OCI-LY1 (cell line): ENCODE results near the gene ITGAX.

Experiments
- H2AFZ ChIP-seq: fragments of 200-600 bp; sonication (generic), shearing (Covaris generic); 2 replicates; pipeline ENCODE4 v1.6.0; 2014; ENCODE audit warnings: antibody characterized with exemption, mild to moderate bottlenecking, low read length
- H3F3A ChIP-seq: fragments of 200-600 bp; sonication (generic), shearing (Covaris generic); 2 replicates; pipeline ENCODE4 v1.6.0; 2014; ENCODE audit warnings: mild to moderate bottlenecking, antibody characterized with exemption, low read length, moderate library complexity; ENCODE audit not compliant: insufficient read depth
- H3K27ac ChIP-seq: fragments of 200-600 bp; sonication (generic); 2 replicates; pipeline ENCODE4 v1.5.1; 2014; ENCODE audit warnings: low read length, mixed run types, mild to moderate bottlenecking, low read depth; ENCODE audit not compliant: poor library complexity, severe bottlenecking
- H3K27me3 ChIP-seq: fragments of 200-600 bp; sonication (generic); 2 replicates; pipeline ENCODE4 v1.6.0; 2014; ENCODE audit warnings: antibody characterized with exemption, mild to moderate bottlenecking, low read length, moderate library complexity; ENCODE audit not compliant: insufficient read depth
- H3K36me3 ChIP-seq: fragments of 200-600 bp; sonication (generic); 2 replicates; pipeline ENCODE4 v1.6.1; 2014; ENCODE audit warnings: mild to moderate bottlenecking, antibody characterized with exemption, low read length, moderate library complexity, mixed read lengths; ENCODE audit not compliant: insufficient read depth
- H3K4me1 ChIP-seq: fragments of 200-600 bp; sonication (generic); 2 replicates; pipeline ENCODE4 v1.5.1; 2014; ENCODE audit warnings: mild to moderate bottlenecking, low read length, moderate library complexity; ENCODE audit not compliant: insufficient read depth, severe bottlenecking
- H3K4me2 ChIP-seq: fragments of 200-600 bp; sonication (generic), shearing (Covaris generic); 2 replicates; pipeline ENCODE4 v1.6.1; 2014; ENCODE audit warnings: low read length
- H3K4me3 ChIP-seq: fragments of 200-600 bp; sonication (generic); 2 replicates; pipeline ENCODE4 v1.5.1; 2014; ENCODE audit warnings: low read length, low read depth, mild to moderate bottlenecking, mixed read lengths; ENCODE audit not compliant: poor library complexity, severe bottlenecking
- H3K79me2 ChIP-seq: fragments of 200-600 bp; shearing (Covaris generic); 2 replicates; pipeline ENCODE4 v1.6.1; 2016; ENCODE audit warnings: mixed run types, low read length, mixed read lengths; ENCODE audit not compliant: insufficient read depth
- H3K9ac ChIP-seq: fragments of 200-600 bp; sonication (generic), shearing (Covaris generic); 2 replicates; pipeline ENCODE4 v1.6.1; 2014; ENCODE audit warnings: mild to moderate bottlenecking, low read length, mixed read lengths
- H3K9me2 ChIP-seq: fragments of 200-600 bp; sonication (generic), shearing (Covaris generic); 2 replicates; pipeline ENCODE4 v1.6.1; 2014; ENCODE audit warnings: low read depth, mild to moderate bottlenecking, low read length, mixed read lengths
- H3K9me3 ChIP-seq: fragments of 200-600 bp; shearing (Covaris generic); 2 replicates; pipeline ENCODE4 v1.6.1; 2014; ENCODE audit warnings: low read length, mixed read lengths
- H4K20me1 ChIP-seq: fragments of 200-600 bp; sonication (generic), shearing (Covaris generic); 2 replicates; pipeline ENCODE4 v1.6.0; 2016; ENCODE audit warnings: mild to moderate bottlenecking, low read length; ENCODE audit not compliant: insufficient read depth
- EZH2 ChIP-seq: fragments of 200-600 bp; sonication (generic), shearing (Covaris generic); IDR thresholded peaks from 2 replicates; pipeline ENCODE4 v1.8.0; 2017; ENCODE audit warnings: borderline replicate concordance, mixed run types, mild to moderate bottlenecking, antibody characterized with exemption, low read length, moderate library complexity, mixed read lengths
- TF ChIP-seq, protein P1 (sequence below): fragments of 200-600 bp; sonication (generic), shearing (Covaris generic); IDR thresholded peaks from 2 replicates; pipeline ENCODE4 v1.5.1; 2017; ENCODE audit warnings: mild to moderate bottlenecking, antibody characterized with exemption, low read length, moderate library complexity, mixed read lengths

Gene ITGAX

DNA sequence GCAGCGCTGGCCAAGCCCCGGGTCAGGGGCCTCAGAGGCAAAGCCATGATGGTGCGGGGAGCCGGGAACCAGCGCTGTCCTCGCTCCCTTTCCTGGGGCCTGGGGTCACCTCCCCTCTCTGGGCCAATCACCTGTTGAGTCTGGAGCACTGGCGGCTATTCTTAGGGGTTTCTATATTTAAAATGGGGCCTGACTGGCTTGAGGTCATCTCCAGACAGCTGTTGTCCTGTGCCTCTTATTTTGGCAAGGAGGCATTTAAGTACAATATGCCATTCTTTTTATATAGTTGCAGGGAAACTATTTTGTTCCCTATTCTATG lies 73.3 kb downstream of the ITGAX start, which contains the start of gene COX6A2:
Gene COX6A2 (minus strand): TSS at position 82 of the 319 bp plus-strand sequence. CDS start 35 bp downstream, at position 47.
- Histone ChIP-seq H3K9ac (no peak within 1 kb of the TSS), H3K4me1 (no peaks in the 10 kb centered on the region), H3K79me2 (no peaks in the 10 kb centered on the region), H3K36me3 (no peaks in the 10 kb centered on the region), H3K9me3 (no peaks in the 10 kb centered on the region), H4K20me1 (no peaks in the 10 kb centered on the region), H3K4me3 (no peak within 1 kb of the TSS), H2AFZ (no peak within 1 kb of the TSS), H3K27ac (no peak within 1 kb of the TSS), H3K4me2 (no peak within 1 kb of the TSS), H3K9me2 (no peaks in the 10 kb centered on the region), H3F3A (no peaks in the 10 kb centered on the region), H3K27me3 (no peaks in the 10 kb centered on the region)
- TF ChIP-seq EZH2 = no peak
- TF ChIP-seq, protein P1, sequence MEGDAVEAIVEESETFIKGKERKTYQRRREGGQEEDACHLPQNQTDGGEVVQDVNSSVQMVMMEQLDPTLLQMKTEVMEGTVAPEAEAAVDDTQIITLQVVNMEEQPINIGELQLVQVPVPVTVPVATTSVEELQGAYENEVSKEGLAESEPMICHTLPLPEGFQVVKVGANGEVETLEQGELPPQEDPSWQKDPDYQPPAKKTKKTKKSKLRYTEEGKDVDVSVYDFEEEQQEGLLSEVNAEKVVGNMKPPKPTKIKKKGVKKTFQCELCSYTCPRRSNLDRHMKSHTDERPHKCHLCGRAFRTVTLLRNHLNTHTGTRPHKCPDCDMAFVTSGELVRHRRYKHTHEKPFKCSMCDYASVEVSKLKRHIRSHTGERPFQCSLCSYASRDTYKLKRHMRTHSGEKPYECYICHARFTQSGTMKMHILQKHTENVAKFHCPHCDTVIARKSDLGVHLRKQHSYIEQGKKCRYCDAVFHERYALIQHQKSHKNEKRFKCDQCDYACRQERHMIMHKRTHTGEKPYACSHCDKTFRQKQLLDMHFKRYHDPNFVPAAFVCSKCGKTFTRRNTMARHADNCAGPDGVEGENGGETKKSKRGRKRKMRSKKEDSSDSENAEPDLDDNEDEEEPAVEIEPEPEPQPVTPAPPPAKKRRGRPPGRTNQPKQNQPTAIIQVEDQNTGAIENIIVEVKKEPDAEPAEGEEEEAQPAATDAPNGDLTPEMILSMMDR = no peak

DNA sequence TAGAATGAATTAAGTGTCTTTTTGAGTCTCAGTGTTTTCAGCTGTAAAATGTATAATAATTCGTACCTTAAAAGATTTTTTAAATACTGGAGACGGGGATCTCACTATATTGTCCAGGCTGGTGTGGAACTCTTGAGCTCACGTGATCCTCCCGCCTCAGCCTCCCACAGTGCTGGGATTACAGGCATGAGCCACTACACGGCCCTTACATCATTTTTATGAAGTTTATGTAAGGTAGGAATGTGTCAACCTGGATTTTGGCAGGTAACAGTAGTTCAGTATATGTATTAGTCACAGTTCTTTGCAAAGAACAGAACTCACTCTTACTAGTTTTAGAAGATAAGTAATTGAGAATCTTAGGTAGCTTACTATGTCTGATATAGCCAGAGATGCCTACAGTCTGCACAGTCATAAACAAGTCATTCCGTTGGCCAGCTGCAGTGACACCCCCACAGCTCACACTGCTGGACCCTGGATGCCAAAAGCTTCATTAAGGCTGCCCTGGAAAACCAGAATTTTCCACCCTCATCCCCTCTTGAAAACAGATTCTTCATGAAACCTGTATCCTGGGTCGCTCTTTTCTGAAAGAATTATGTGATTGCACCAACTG lies 73.8 kb downstream of the ITGAX start:
- Histone ChIP-seq H3K9me3 (no peaks in the 10 kb centered on the region), H4K20me1 (no peaks in the 10 kb centered on the region), H3K9ac (no peak overlapping the region), H3K27me3 (no peaks in the 10 kb centered on the region), H2AFZ (no peak overlapping the region), H3K4me1 (no peaks in the 10 kb centered on the region), H3K9me2 (no peaks in the 10 kb centered on the region), H3K27ac (no peak overlapping the region), H3K79me2 (no peaks in the 10 kb centered on the region), H3K36me3 (no peaks in the 10 kb centered on the region), H3K4me2 (no peak overlapping the region), H3K4me3 (no peak overlapping the region), H3F3A (no peaks in the 10 kb centered on the region)
- no peak for TF ChIP-seq EZH2
- TF ChIP-seq, protein P1 = no peak

DNA sequence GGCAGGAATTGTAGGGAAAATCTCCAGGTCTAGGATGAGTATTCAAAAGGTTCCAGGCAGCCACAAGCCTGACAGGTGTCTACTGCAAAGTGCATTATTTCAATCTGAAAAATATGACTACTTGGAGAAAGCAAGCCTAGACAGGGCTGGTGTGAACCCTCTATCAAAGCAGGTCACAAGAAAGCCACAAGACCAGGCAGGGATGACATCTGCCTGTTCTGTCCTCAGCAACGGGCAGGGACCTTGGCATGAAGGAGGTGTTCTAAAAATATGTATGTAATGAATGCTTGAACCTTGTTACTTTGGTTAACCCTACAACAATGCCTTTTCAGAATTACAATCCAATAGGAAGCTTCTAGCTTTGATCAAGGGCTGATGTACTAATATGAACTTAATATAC lies 74.3 kb downstream of the ITGAX start:
- no peak overlapping the region for H3K4me3 ChIP-seq
- no peaks in the 10 kb centered on the region for H3K9me3 ChIP-seq
- H3F3A ChIP-seq = no peaks in the 10 kb centered on the region
- H3K4me2 ChIP-seq = no peak overlapping the region
- no peak overlapping the region for H3K9ac ChIP-seq
- H3K4me1 ChIP-seq = no peaks in the 10 kb centered on the region
- no peaks in the 10 kb centered on the region for H3K79me2 ChIP-seq
- no peaks in the 10 kb centered on the region for H3K36me3 ChIP-seq
- no peaks in the 10 kb centered on the region for H3K27me3 ChIP-seq
- no peak for TF ChIP-seq EZH2
- TF ChIP-seq, protein P1 = no peak
- no peaks in the 10 kb centered on the region for H4K20me1 ChIP-seq
- H3K27ac ChIP-seq = no peak overlapping the region
- H2AFZ ChIP-seq = no peak overlapping the region
- no peaks in the 10 kb centered on the region for H3K9me2 ChIP-seq
